HCT116 (cell line): ENCODE measurements around the gene FBXL17. TPM values are rescaled to one million over a fixed set of nuclear protein-coding genes. Genes with fewer than 3 reads are reported as not detected.
A peak's percentile ranks its signal among the peaks of the same experiment; 100 is the strongest.

Experiments used
- ATAC-seq: fragments of 200-7000 bp; cut with Tn5 transposase; 2 replicates; pipeline ENCODE4 v1.9.1; 2020; ENCODE audit warnings: mild to moderate bottlenecking, moderate library complexity
- BruUV-seq: library from RNA; stranded (reverse); fragments of 400-500 nt; replicated peaks from 2 replicates; lab custom pipeline; 2021; lab: Mats Ljungman, UMichigan
- CTCF ChIA-PET: fragments of 300-600 bp; sonication (Branson Sonifier 250); formaldehyde crosslinking; loops from one replicate; lab custom pipeline; 2021; ENCODE audit warnings: antibody characterized with exemption; lab: Charles Lee
- POLR2A ChIA-PET: fragments of 300-600, 350-600 bp; sonication (Branson Sonifier 250); formaldehyde crosslinking; loops from one replicate; lab custom pipeline; 2021; ENCODE audit warnings: antibody characterized with exemption; lab: Charles Lee
- RAD21 ChIA-PET, 2 experiments: fragments of 300-600 bp; sonication (Branson Sonifier 250); formaldehyde crosslinking; loops; one replicate each; lab custom pipeline; 2023; ENCODE audit warnings: low total read pairs in 2 of 2; ENCODE audit not compliant: uncharacterized antibody in 2 of 2, unreplicated experiment in 2 of 2, low non-redundant PET in 1 of 2; lab: Charles Lee
- DNase-seq: peaks from one replicate; pipeline ENCODE4 v3.0.0-alpha.2; 2010; ENCODE audit warnings: low read depth, low spot score
- H2AFZ ChIP-seq: fragments of 200-600 bp; shearing (Covaris generic), sonication (generic); 2 replicates; pipeline ENCODE4 v1.6.1; 2017; ENCODE audit warnings: low read depth, mixed run types, mixed read lengths, antibody characterized with exemption, low read length; ENCODE audit not compliant: poor library complexity, severe bottlenecking
- H3K27ac ChIP-seq: 2 replicates; pipeline ENCODE4 v1.5.1; 2012; ENCODE audit warnings: low read depth, low read length
- H3K27me3 ChIP-seq: fragments of 200-600 bp; sonication (generic); 2 replicates; pipeline ENCODE4 v1.6.1; 2016; ENCODE audit warnings: mixed run types, low read length, mixed read lengths; ENCODE audit not compliant: insufficient read depth
- H3K36me3 ChIP-seq, 2 experiments: fragments of 200-500 bp in 1 of 2; fragments of 200-600 bp in 1 of 2; sonication (Bioruptor generic) in 1 of 2; sonication (generic) in 1 of 2; 2 replicates each; pipeline versions ENCODE4 v1.5.1 to v1.6.1; 2014 to 2016; ENCODE audit warnings: low read length in 2 of 2, inconsistent platforms in 1 of 2, mixed read lengths in 1 of 2, mixed run types in 1 of 2; ENCODE audit not compliant: insufficient read depth in 2 of 2, control insufficient read depth in 1 of 2
- H3K4me1 ChIP-seq, 2 experiments: fragments of 200-600 bp in 1 of 2; sonication (generic) in 1 of 2; 2 replicates each; pipeline versions ENCODE4 v1.5.1 to v1.6.1; 2012 to 2017; ENCODE audit warnings: low read length in 2 of 2, inconsistent platforms in 1 of 2, mild to moderate bottlenecking in 1 of 2, mixed read lengths in 1 of 2, mixed run types in 1 of 2, moderate library complexity in 1 of 2; ENCODE audit not compliant: insufficient read depth in 2 of 2, control insufficient read depth in 1 of 2
- H3K4me2 ChIP-seq: fragments of 200-600 bp; sonication (generic); 2 replicates; pipeline ENCODE4 v1.6.1; 2017; ENCODE audit warnings: mixed run types, low read length, mixed read lengths
- H3K4me3 ChIP-seq, 2 experiments: fragments of 200-600 bp in 1 of 2; sonication (generic) in 1 of 2; replicated peaks in 1 of 2; 2 replicates each; pipeline ENCODE4 v1.5.1; 2011 to 2016; ENCODE audit warnings: low read length in 2 of 2, control low read depth in 1 of 2, low read depth in 1 of 2, mild to moderate bottlenecking in 1 of 2, mixed read lengths in 1 of 2, mixed run types in 1 of 2
- H3K79me2 ChIP-seq: fragments of 200-600 bp; sonication (generic); 2 replicates; pipeline ENCODE4 v1.6.1; 2017; ENCODE audit warnings: mild to moderate bottlenecking, mixed run types, low read length, moderate library complexity, mixed read lengths; ENCODE audit not compliant: insufficient read depth
- H3K9ac ChIP-seq: fragments of 200-600 bp; sonication (generic); 2 replicates; pipeline ENCODE4 v1.6.1; 2016; ENCODE audit warnings: low read length, mixed read lengths
- H3K9me2 ChIP-seq: fragments of 200-600 bp; sonication (generic), shearing (Covaris generic); 2 replicates; pipeline ENCODE4 v1.6.1; 2017; ENCODE audit warnings: mixed run types, mild to moderate bottlenecking, moderate library complexity; ENCODE audit not compliant: insufficient read depth
- H3K9me3 ChIP-seq, 2 experiments: fragments of 200-500 bp in 1 of 2; fragments of 200-600 bp in 1 of 2; sonication (Bioruptor generic) in 1 of 2; sonication (generic) in 1 of 2; 2 replicates each; pipeline ENCODE4 v1.6.1; 2014 to 2017; ENCODE audit warnings: low read length in 2 of 2, mixed read lengths in 2 of 2, inconsistent platforms in 1 of 2, low read depth in 1 of 2, mild to moderate bottlenecking in 1 of 2, mixed run types in 1 of 2, moderate library complexity in 1 of 2; ENCODE audit not compliant: control insufficient read depth in 1 of 2, insufficient read depth in 1 of 2
- H4K20me1 ChIP-seq: fragments of 200-600 bp; sonication (generic), shearing (Covaris generic); 2 replicates; pipeline ENCODE4 v1.6.1; 2017; ENCODE audit warnings: mixed run types, mild to moderate bottlenecking, moderate library complexity; ENCODE audit not compliant: insufficient read depth
- EGR1 ChIP-seq: IDR thresholded peaks from 2 replicates; pipeline ENCODE4 v1.6.1; 2012; ENCODE audit warnings: low read depth
- FOSL1 ChIP-seq: IDR thresholded peaks from 2 replicates; pipeline ENCODE4 v1.6.1; 2012; ENCODE audit warnings: low read depth
- JUND ChIP-seq: IDR thresholded peaks from 2 replicates; pipeline ENCODE4 v1.6.1; 2012
- SIN3A ChIP-seq: IDR thresholded peaks from 2 replicates; pipeline ENCODE4 v1.6.1; 2012; ENCODE audit warnings: low read depth
- intact Hi-C: fragments of 100-400 bp; cut with micrococcal nuclease; formaldehyde crosslinking; loops from 2 replicates; pipeline ENCODE4 v1.10.0; 2022
- total RNA-seq: library from RNA; stranded (reverse); gene quantifications from one replicate; pipeline ENCODE4 v1.2.1, GENCODE V29; 2021; ENCODE audit not compliant: unreplicated experiment

FBXL17 gene
- total RNA-seq, 1 experiment from 2014 or later = 9.4 TPM

- TF ChIP-seq JUND (no peak), FOSL1 (no peak)
Observed at GRCh38 chr5:108214857-108215256, 167.0 kb downstream of the FBXL17 start.

GRCh38 chr5:108212775-108213346 lies 169.0 kb downstream of the FBXL17 start:
- H3K79me2 ChIP-seq = no peaks in the 10 kb centered on the region
- BruUV-seq = no TSS peak
- H3K36me3 ChIP-seq = no peaks in the 10 kb centered on the region
- ChIA-PET POLR2A (no interaction called here), RAD21 (no interaction called here), CTCF (no interaction called here)
- no peaks in the 10 kb centered on the region for H4K20me1 ChIP-seq
- intact Hi-C loops = no loop called here
- H3K9me2 ChIP-seq = no peaks in the 10 kb centered on the region
- TF ChIP-seq EGR1 (peak; percentile 39; the same call in 1 of the 2 replicates), SIN3A (no peak)
- H3K9ac ChIP-seq = no peak overlapping the region
- DNase-seq = no peak
- no peaks in the 10 kb centered on the region for H3K9me3 ChIP-seq
- no peak overlapping the region for H3K27ac ChIP-seq
- ATAC-seq = peak; percentile 70
- no peak overlapping the region for H2AFZ ChIP-seq
- H3K4me1 ChIP-seq = peaks cover 15 to 27% of the 10 kb centered on the region in 2 experiments
- peak overlapping the region; percentile 32 for H3K4me2 ChIP-seq
- H3K4me3 ChIP-seq = no peak overlapping the region
- no peaks in the 10 kb centered on the region for H3K27me3 ChIP-seq

More at GRCh38 chr5:108214857-108215256, 167.0 kb downstream of the FBXL17 start:
- ChIA-PET CTCF (no interaction called here), POLR2A (no interaction called here), RAD21 (no interaction called here)
- H3K27ac ChIP-seq = no peak overlapping the region
- H3K4me3 ChIP-seq = no peak overlapping the region
- no peak overlapping the region for H3K9ac ChIP-seq
- no peaks in the 10 kb centered on the region for H3K9me2 ChIP-seq
- H3K36me3 ChIP-seq = no peaks in the 10 kb centered on the region
- no peak overlapping the region for H2AFZ ChIP-seq
- no TSS peak for BruUV-seq
- H4K20me1 ChIP-seq = no peaks in the 10 kb centered on the region
- peaks cover 15 to 27% of the 10 kb centered on the region in 2 experiments for H3K4me1 ChIP-seq
- H3K9me3 ChIP-seq = no peaks in the 10 kb centered on the region
- no peaks in the 10 kb centered on the region for H3K27me3 ChIP-seq
- DNase-seq (no peak), ATAC-seq (no peak)
- no peaks in the 10 kb centered on the region for H3K79me2 ChIP-seq
- no peak overlapping the region for H3K4me2 ChIP-seq
- intact Hi-C loops = no loop called here
